ENCODE data around the gene WASHC2A. TPM values are rescaled to one million over a fixed set of nuclear protein-coding genes. Genes with fewer than 3 reads are reported as not detected.
"Not testable (repeated sequence)": the region's sequence is repeated elsewhere in the genome, so short reads cannot be mapped to it uniquely, and the experiment has no call there.

Gene WASHC2A
- total RNA-seq, 2 experiments from 2014 or later = 23.5 to 27.9 TPM

DNA sequence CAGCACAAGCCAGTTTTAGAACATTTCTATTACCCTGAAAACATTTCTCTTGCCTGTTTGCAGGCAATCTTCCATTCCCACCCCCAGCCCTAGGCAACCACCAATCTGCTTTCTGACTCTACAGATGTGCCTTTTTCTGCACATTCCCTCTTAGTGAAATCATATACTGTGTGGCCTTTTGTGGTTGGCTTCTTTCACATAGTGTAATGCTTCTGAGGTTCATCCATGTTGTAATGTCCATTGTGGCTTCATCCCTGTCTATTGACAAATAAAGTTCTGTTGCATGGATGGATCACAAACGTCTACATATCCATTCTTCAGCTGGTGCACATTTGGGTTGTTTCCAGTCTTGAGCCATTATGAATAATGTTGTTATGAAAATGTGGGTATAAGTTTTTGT is 77.8 kb downstream of the WASHC2A start:
- H3K4me3 Mint-ChIP-seq; H3K4me1 Mint-ChIP-seq (ENCODE audit: low read depth); CTCF ChIA-PET; H3K9me3 Mint-ChIP-seq; ATAC-seq; H3K27ac Mint-ChIP-seq; POLR2A ChIA-PET; H3K27me3 Mint-ChIP-seq; H3K36me3 Mint-ChIP-seq (ENCODE audit: low read depth); intact Hi-C loops (cut with micrococcal nuclease); DNase-seq: not testable (repeated sequence)

DNA sequence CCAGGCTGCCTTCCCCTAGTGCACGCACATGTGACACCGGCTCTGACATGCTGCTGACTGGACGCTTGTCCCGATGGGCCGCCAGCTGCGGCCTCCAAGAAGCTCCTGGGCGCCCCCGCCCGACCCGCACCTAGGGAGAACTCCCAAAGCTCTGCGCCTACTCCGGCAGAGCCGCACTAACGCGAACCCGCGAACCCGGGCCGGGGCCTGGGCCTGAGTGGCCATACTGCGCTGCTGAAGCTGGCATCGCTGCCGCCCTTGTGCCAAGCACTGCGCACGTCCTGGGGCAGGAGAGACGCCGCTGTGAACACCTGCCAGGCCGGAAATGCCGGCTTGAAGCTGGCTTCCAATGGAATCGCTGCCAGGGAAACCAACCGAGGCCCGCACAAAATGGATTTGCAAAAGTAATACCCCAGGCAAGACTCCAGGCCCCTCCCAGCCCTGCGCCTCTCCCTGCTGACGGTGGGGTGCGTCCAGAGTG is 85.1 kb downstream of the WASHC2A start:
- intact Hi-C loops (cut with micrococcal nuclease) = no loop called here
- DNase-seq (no peak), ATAC-seq (no peak)
- no peak overlapping the region for H3K4me3 Mint-ChIP-seq
- H3K27me3 Mint-ChIP-seq = peaks cover 8% of the 10 kb centered on the region
- TF ChIP-seq, protein P1, sequence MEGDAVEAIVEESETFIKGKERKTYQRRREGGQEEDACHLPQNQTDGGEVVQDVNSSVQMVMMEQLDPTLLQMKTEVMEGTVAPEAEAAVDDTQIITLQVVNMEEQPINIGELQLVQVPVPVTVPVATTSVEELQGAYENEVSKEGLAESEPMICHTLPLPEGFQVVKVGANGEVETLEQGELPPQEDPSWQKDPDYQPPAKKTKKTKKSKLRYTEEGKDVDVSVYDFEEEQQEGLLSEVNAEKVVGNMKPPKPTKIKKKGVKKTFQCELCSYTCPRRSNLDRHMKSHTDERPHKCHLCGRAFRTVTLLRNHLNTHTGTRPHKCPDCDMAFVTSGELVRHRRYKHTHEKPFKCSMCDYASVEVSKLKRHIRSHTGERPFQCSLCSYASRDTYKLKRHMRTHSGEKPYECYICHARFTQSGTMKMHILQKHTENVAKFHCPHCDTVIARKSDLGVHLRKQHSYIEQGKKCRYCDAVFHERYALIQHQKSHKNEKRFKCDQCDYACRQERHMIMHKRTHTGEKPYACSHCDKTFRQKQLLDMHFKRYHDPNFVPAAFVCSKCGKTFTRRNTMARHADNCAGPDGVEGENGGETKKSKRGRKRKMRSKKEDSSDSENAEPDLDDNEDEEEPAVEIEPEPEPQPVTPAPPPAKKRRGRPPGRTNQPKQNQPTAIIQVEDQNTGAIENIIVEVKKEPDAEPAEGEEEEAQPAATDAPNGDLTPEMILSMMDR (IDR thresholded peaks at IDR 0.05) = no peak
- H3K4me1 Mint-ChIP-seq (ENCODE audit: low read depth) = no peaks in the 10 kb centered on the region
- no peak overlapping the region for H3K27ac Mint-ChIP-seq
- ChIA-PET CTCF (no interaction called here), POLR2A (no interaction called here)
- H3K36me3 Mint-ChIP-seq (ENCODE audit: low read depth) = no peaks in the 10 kb centered on the region
- no peaks in the 10 kb centered on the region for H3K9me3 Mint-ChIP-seq

DNA sequence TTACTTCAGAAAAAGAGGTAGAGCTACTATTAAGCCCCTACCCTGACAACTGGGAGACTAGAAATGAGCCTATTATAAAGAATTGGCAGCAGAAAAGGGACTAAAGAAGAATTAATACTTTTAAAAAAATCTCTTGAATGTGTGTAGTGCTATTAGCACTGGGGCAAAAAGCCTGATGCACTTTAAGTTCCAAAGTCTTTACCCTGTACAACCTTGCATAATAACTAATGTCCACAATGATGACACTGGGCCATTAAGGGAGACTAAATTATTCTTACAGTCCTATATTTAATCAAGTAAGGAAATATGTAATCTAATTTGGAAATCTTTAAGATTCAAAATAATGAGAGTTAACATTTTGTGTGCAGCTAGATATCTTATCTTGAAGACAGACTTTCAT is 90.1 kb downstream of the WASHC2A start:
- intact Hi-C loops (cut with micrococcal nuclease); H3K27me3 Mint-ChIP-seq: not testable (repeated sequence)

DNA sequence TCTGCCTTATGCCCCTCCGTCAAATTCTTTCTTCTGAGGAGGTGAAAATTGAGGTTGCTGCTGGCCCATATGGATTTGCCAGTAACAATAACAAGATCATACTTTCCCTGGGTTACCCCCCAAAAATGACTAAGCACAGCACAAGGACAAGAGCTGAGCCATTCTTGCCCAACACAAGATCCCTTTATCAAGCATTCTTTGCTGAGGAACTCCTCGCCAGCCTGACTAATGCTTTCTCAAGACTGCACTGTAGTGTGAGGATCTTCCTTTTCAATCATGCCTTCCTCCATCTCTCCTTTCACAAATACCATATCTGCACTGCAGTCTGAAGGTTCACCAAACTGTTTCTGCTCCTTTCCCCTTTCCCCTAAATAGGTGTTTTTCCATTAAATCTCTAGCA is 92.1 kb downstream of the WASHC2A start:
- H3K4me1 Mint-ChIP-seq (ENCODE audit: low read depth); intact Hi-C loops (cut with micrococcal nuclease); ATAC-seq; H3K27ac Mint-ChIP-seq; DNase-seq; H3K4me3 Mint-ChIP-seq; H3K27me3 Mint-ChIP-seq; H3K36me3 Mint-ChIP-seq (ENCODE audit: low read depth); POLR2A ChIA-PET; CTCF ChIA-PET; H3K9me3 Mint-ChIP-seq: not testable (repeated sequence)

More for the DNA sequence above, 90.1 kb downstream of the WASHC2A start:
- H3K27ac Mint-ChIP-seq; DNase-seq; H3K4me1 Mint-ChIP-seq (ENCODE audit: low read depth); H3K4me3 Mint-ChIP-seq; CTCF ChIA-PET; H3K36me3 Mint-ChIP-seq (ENCODE audit: low read depth); H3K9me3 Mint-ChIP-seq; ATAC-seq; POLR2A ChIA-PET: not testable (repeated sequence)

DNA sequence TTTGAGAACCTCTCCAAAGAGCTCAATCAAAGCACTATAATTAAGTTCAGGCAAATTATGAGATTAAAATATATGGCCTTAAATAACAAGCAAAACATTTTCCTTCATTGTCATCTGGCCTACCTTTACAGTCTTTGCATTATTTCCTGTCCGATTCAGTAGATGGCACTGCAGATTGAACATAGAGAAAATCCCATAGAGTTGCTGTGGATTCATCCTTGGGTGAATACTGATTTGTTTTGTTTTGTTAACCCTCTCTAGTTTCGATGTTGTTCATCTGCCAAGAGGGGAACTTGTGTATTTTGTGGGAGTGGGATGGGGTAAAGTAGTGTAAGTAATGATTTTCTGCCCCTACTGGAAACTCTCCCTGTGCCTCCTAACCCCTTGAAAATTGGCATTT is 97.3 kb downstream of the WASHC2A start:
- H3K9me3 Mint-ChIP-seq; H3K27ac Mint-ChIP-seq; CTCF ChIA-PET; H3K27me3 Mint-ChIP-seq; H3K36me3 Mint-ChIP-seq (ENCODE audit: low read depth); POLR2A ChIA-PET; intact Hi-C loops (cut with micrococcal nuclease); H3K4me3 Mint-ChIP-seq; DNase-seq; ATAC-seq; H3K4me1 Mint-ChIP-seq (ENCODE audit: low read depth): not testable (repeated sequence)

DNA sequence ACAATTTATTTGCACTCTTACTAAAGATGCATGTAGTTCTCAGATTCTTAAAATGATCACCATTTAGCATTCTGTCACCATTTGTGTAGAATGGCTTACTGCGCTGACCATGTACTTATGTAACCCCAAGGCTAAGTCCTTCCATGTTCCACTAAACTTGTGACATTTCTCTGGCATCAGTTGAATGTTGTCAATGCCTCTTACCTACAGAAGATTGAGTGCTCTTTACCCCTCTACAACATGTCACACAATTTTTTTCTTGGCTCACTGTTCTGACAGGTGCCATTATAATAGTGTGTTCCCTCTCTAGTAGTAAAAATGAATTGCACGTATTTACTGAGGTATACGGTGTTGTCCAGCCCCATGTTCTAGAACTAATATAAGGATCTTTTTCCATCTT is 100.1 kb downstream of the WASHC2A start:
- H3K4me1 Mint-ChIP-seq (ENCODE audit: low read depth); H3K36me3 Mint-ChIP-seq (ENCODE audit: low read depth); H3K4me3 Mint-ChIP-seq; H3K27ac Mint-ChIP-seq; DNase-seq; ATAC-seq; H3K27me3 Mint-ChIP-seq; CTCF ChIA-PET; H3K9me3 Mint-ChIP-seq; POLR2A ChIA-PET; intact Hi-C loops (cut with micrococcal nuclease): not testable (repeated sequence)

DNA sequence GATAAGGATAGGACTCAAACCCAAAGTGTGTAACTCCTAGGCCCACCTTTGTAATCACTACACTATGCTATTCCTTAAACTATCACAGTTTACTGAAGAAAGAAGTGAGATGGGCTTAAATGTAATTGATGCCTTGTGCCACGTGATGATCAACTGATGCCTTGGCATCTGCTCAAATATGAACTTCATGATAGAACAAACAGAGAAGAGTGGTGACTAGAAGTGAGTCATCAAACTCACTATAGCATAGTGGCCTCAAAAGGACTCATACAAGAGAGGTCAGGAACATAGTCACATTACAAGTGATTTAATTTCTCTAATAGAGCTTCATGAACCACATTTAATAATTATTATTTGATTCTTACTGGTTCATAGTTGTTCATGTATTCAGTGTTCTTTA is 101.8 kb downstream of the WASHC2A start:
- ATAC-seq; intact Hi-C loops (cut with micrococcal nuclease); POLR2A ChIA-PET; H3K4me1 Mint-ChIP-seq (ENCODE audit: low read depth); H3K36me3 Mint-ChIP-seq (ENCODE audit: low read depth); H3K9me3 Mint-ChIP-seq; CTCF ChIA-PET; DNase-seq; H3K4me3 Mint-ChIP-seq; H3K27ac Mint-ChIP-seq; H3K27me3 Mint-ChIP-seq: not testable (repeated sequence)

DNA sequence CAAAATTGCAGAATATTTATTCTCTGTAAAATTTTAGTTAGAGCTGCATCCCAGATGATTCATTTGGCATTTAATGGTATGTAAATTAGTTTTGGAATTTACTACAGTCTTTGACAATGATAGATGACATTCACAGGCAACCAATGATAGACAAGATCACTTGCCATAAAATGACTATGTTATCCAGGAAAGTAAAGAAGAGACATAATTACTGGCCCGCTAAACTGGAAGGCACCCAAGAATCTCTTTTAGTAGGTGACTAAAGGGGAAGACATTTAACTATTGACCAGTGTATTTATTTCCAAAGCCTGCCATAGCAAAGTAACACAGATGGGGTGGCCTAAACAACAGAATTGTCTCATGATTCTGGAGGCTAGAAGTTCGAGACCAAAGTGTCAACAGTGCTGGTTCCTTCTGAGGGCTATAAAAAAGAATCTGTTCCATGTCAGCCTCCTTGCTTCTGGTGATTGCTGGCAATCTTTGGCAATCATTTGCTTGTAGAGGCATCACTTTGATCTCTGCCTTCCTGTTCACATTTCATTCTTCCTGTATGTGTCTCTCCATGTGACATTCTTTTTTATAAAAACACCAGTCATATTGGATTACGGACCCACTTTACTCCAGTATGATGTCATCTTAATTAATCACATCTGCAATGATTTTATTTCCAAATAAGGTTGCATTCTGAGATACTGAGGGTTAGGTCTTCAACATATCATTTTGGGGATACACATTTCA is 107.2 kb downstream of the WASHC2A start:
- ATAC-seq, POLR2A ChIA-PET: not testable (repeated sequence)

More for the DNA sequence above, 107.2 kb downstream of the WASHC2A start:
- intact Hi-C loops (cut with micrococcal nuclease); H3K4me3 Mint-ChIP-seq; H3K9me3 Mint-ChIP-seq; H3K36me3 Mint-ChIP-seq (ENCODE audit: low read depth); H3K27me3 Mint-ChIP-seq; DNase-seq; CTCF ChIA-PET; H3K4me1 Mint-ChIP-seq (ENCODE audit: low read depth); H3K27ac Mint-ChIP-seq: not testable (repeated sequence)

Other genes starting within 250 kb of the WASHC2A start
- 10 to 100 TPM; 26.7 to 30.0 TPM for gene PARG, start 125.9 kb upstream of the WASHC2A start, total RNA-seq
- gene TIMM23B, start 125.9 kb upstream of the WASHC2A start, total RNA-seq = 10 to 100 TPM; 17.4 to 17.6 TPM
- gene AGAP6, start 79.5 kb upstream of the WASHC2A start, total RNA-seq = 10 to 100 TPM; 13.8 to 15.1 TPM
- 1 to 10 TPM; 1.8 to 2.9 TPM for gene ASAH2, start 183.6 kb downstream of the WASHC2A start, total RNA-seq

Measured in activated CD8-positive, alpha-beta T cell treated with anti-CD3 and anti-CD28 coated beads for 36 hours (primary cell).